MM.1S (cell line): ENCODE data around the gene ITGB8.

Experiments
- DNase-seq: peaks from one replicate; pipeline ENCODE4 v3.0.0-alpha.2; 2015
- H2AFZ ChIP-seq: fragments of 300-600 bp; sonication (generic); 2 replicates; pipeline ENCODE4 v1.6.0; 2016; ENCODE audit warnings: antibody characterized with exemption, low read length
- H3F3A ChIP-seq: fragments of 300-600 bp; sonication (generic); 2 replicates; pipeline ENCODE4 v1.6.1; 2016; ENCODE audit warnings: mild to moderate bottlenecking, antibody characterized with exemption, low read length, moderate library complexity, mixed read lengths; ENCODE audit not compliant: insufficient read depth
- H3K27ac ChIP-seq: fragments of 300-600 bp; sonication (generic); 2 replicates; pipeline ENCODE4 v1.5.1; 2016; ENCODE audit warnings: mild to moderate bottlenecking, low read length
- H3K27me3 ChIP-seq: fragments of 300-600 bp; sonication (generic); replicated peaks from 2 replicates; pipeline ENCODE4 v1.6.0; 2016; ENCODE audit warnings: low read length; ENCODE audit not compliant: insufficient read depth
- H3K36me3 ChIP-seq: fragments of 300-600 bp; sonication (generic); replicated peaks from 2 replicates; pipeline ENCODE4 v1.6.1; 2016; ENCODE audit warnings: mild to moderate bottlenecking, low read length, mixed read lengths; ENCODE audit not compliant: insufficient read depth
- H3K4me1 ChIP-seq: fragments of 300-600 bp; sonication (generic); 2 replicates; pipeline ENCODE4 v1.6.1; 2016; ENCODE audit warnings: low read length, mixed read lengths
- H3K4me2 ChIP-seq: fragments of 300-600 bp; sonication (generic); 2 replicates; pipeline ENCODE4 v1.6.0; 2016; ENCODE audit warnings: low read depth, low read length
- H3K4me3 ChIP-seq: fragments of 300-600 bp; sonication (generic); 2 replicates; pipeline ENCODE4 v1.5.1; 2016; ENCODE audit warnings: low read length, mixed read lengths
- H3K79me2 ChIP-seq: fragments of 300-600 bp; sonication (generic); 2 replicates; pipeline ENCODE4 v1.6.1; 2016; ENCODE audit warnings: mixed run types, low read length, mixed read lengths
- H3K9ac ChIP-seq: fragments of 300-600 bp; sonication (generic); 2 replicates; pipeline ENCODE4 v1.6.1; 2016; ENCODE audit warnings: low read length, mixed read lengths
- H3K9me2 ChIP-seq: fragments of 300-600 bp; sonication (generic); replicated peaks from 2 replicates; pipeline ENCODE4 v1.6.1; 2016; ENCODE audit warnings: mild to moderate bottlenecking, low read length, mixed read lengths; ENCODE audit not compliant: insufficient read depth
- H3K9me3 ChIP-seq: fragments of 300-600 bp; sonication (generic); replicated peaks from 2 replicates; pipeline ENCODE4 v1.6.1; 2016; ENCODE audit warnings: mild to moderate bottlenecking, low read length, mixed read lengths; ENCODE audit not compliant: insufficient read depth
- H4K20me1 ChIP-seq: fragments of 300-600 bp; sonication (generic); 2 replicates; pipeline ENCODE4 v1.6.1; 2016; ENCODE audit warnings: mild to moderate bottlenecking, low read length, moderate library complexity, mixed read lengths; ENCODE audit not compliant: insufficient read depth
- CTCF ChIP-seq: fragments of 300-600 bp; sonication (generic); IDR thresholded peaks from 2 replicates; pipeline ENCODE4 v1.5.1; 2016; ENCODE audit warnings: antibody characterized with exemption, low read length, mixed read lengths
- EZH2 ChIP-seq: fragments of 300-600 bp; sonication (generic); optimal IDR thresholded peaks from 2 replicates; pipeline ENCODE3; 2017; ENCODE audit warnings: low read depth, mild to moderate bottlenecking, antibody characterized with exemption, low read length, mixed read lengths
- EZH2phosphoT487 ChIP-seq: fragments of 300-600 bp; sonication (generic); IDR thresholded peaks from 2 replicates; pipeline ENCODE4 v1.6.1; 2018; ENCODE audit warnings: antibody characterized with exemption, low read length

Gene ITGB8

DNA sequence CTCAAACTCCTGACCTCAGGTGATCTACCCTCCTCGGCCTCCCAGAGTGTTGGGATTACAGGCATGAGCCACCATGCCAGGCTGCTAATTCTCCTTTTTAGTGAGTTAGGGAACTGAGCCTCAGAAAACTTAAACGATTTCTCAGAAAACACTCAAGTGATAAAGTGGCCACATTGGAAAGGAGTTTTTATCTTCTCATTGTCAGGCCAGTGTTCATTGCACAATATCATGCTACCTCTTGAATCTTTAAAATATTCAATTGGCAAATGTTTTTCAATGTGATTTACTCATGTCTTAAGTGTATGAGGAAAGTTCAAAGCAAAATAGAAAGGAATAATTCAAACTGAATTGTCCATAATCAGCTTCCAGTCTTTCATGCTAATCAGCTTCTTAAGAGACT is 80.7 kb downstream of the ITGB8 start:
- no peaks in the 10 kb centered on the region for H3F3A ChIP-seq
- no peaks in the 10 kb centered on the region for H3K79me2 ChIP-seq
- no peak for TF ChIP-seq EZH2
- TF ChIP-seq CTCF, result no peak
- TF ChIP-seq EZH2phosphoT487, result no peak
- H3K9me2 ChIP-seq, result no peaks in the 10 kb centered on the region
- H3K4me2 ChIP-seq, result no peak overlapping the region
- H3K27me3 ChIP-seq, result no peaks in the 10 kb centered on the region
- no peak overlapping the region for H3K27ac ChIP-seq
- no peak overlapping the region for H3K9ac ChIP-seq
- DNase-seq, result no peak
- H3K4me3 ChIP-seq, result no peak overlapping the region
- no peaks in the 10 kb centered on the region for H3K36me3 ChIP-seq
- H3K9me3 ChIP-seq, result no peaks in the 10 kb centered on the region
- H3K4me1 ChIP-seq, result no peaks in the 10 kb centered on the region
- H2AFZ ChIP-seq, result no peak overlapping the region
- no peaks in the 10 kb centered on the region for H4K20me1 ChIP-seq

- Histone ChIP-seq H3K27me3 (no peaks in the 10 kb centered on the region), H2AFZ (no peak overlapping the region), H3K9me2 (no peaks in the 10 kb centered on the region), H3K4me3 (no peak overlapping the region), H3K4me2 (no peak overlapping the region), H3K9me3 (no peaks in the 10 kb centered on the region), H3K79me2 (no peaks in the 10 kb centered on the region), H3K4me1 (no peaks in the 10 kb centered on the region), H3K36me3 (no peaks in the 10 kb centered on the region), H3F3A (no peaks in the 10 kb centered on the region), H4K20me1 (no peaks in the 10 kb centered on the region), H3K9ac (no peak overlapping the region), H3K27ac (no peak overlapping the region)
- TF ChIP-seq EZH2phosphoT487, result no peak
- no peak for DNase-seq
Measured at GRCh38 chr7:20412032-20412431, 81.3 kb downstream of the ITGB8 start.

GRCh38 chr7:20417260-20417659 is 86.6 kb downstream of the ITGB8 start:
- Histone ChIP-seq H3K9ac (no peak overlapping the region), H3K79me2 (no peaks in the 10 kb centered on the region), H3K4me2 (no peak overlapping the region), H3K4me1 (no peaks in the 10 kb centered on the region), H3F3A (no peaks in the 10 kb centered on the region), H3K9me3 (no peaks in the 10 kb centered on the region), H4K20me1 (no peaks in the 10 kb centered on the region), H3K27me3 (no peaks in the 10 kb centered on the region), H3K9me2 (no peaks in the 10 kb centered on the region), H2AFZ (no peak overlapping the region), H3K36me3 (no peaks in the 10 kb centered on the region), H3K4me3 (no peak overlapping the region), H3K27ac (no peak overlapping the region)
- no peak for DNase-seq
- TF ChIP-seq CTCF, result no peak
- no peak for TF ChIP-seq EZH2phosphoT487
- TF ChIP-seq EZH2, result no peak

- Histone ChIP-seq H3K9me3 (no peaks in the 10 kb centered on the region), H3K4me2 (no peak overlapping the region), H2AFZ (no peak overlapping the region), H3K79me2 (no peaks in the 10 kb centered on the region), H3K36me3 (no peaks in the 10 kb centered on the region), H3K9me2 (no peaks in the 10 kb centered on the region), H4K20me1 (no peaks in the 10 kb centered on the region), H3K27me3 (no peaks in the 10 kb centered on the region), H3K4me1 (no peaks in the 10 kb centered on the region), H3K4me3 (no peak overlapping the region), H3F3A (no peaks in the 10 kb centered on the region), H3K27ac (no peak overlapping the region), H3K9ac (no peak overlapping the region)
- DNase-seq, result no peak
- TF ChIP-seq CTCF (no peak), EZH2phosphoT487 (no peak), EZH2 (no peak)
Measured at GRCh38 chr7:20417675-20418382, 87.1 kb downstream of the ITGB8 start.
